Inflammatory macrophage (primary cell): ENCODE data around the gene PLXNA4.

Source experiments
- DNase-seq, 2 donors: peaks; one replicate each; pipeline ENCODE4 v3.0.0-alpha.2; 2020 to 2022

Gene PLXNA4

GRCh38 chr7:132256721-132257212 lies 319.5 kb downstream of the PLXNA4 start:
- DNase-seq: no peak

- DNase-seq: no peak
Measured at GRCh38 chr7:132255898-132256297, 320.4 kb downstream of the PLXNA4 start.

GRCh38 chr7:132255115-132255797 lies 321.0 kb downstream of the PLXNA4 start:
- DNase-seq: no peak

DNA sequence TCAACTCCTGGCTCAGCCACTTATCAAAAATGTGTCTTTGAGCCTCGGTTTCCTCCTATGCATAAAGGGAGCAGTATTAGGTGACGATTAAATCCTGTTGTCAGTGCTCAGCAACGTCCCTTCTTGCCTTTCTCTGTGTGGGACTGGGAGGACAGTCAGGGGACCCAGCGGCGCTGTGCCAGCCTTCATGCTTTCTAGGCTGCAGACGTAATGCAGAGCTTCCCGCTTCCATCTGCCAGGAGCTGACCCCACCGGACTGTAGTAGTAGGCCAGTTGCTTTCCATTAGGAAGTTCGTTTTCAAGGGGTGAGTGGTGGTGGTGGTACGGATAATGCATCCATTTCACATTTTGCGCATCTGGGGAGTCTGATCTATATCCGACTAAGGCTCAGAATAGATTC lies 321.8 kb downstream of the PLXNA4 start:
- no peak for DNase-seq

- DNase-seq: no peak
Measured at GRCh38 chr7:132252793-132253100, 323.5 kb downstream of the PLXNA4 start.

DNA sequence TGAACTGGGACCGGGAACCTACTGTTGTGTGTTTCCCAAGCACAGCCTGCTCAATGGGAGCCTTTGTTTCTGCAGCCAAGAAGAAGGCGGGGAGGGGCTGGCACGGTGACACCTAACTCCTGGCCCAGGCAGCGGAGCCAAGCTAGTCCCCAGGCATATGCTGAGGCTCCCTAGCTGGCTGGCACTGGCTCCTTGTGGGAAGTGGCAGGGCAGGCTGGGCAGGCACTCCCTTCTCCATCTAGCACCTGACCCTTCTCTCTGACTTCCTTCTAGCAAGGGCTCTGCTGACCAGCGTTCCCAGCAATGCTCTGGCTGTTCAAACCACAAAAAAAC lies 325.0 kb downstream of the PLXNA4 start:
- DNase-seq: no peak

GRCh38 chr7:132250480-132251326 lies 325.6 kb downstream of the PLXNA4 start:
- DNase-seq: no peak

DNA sequence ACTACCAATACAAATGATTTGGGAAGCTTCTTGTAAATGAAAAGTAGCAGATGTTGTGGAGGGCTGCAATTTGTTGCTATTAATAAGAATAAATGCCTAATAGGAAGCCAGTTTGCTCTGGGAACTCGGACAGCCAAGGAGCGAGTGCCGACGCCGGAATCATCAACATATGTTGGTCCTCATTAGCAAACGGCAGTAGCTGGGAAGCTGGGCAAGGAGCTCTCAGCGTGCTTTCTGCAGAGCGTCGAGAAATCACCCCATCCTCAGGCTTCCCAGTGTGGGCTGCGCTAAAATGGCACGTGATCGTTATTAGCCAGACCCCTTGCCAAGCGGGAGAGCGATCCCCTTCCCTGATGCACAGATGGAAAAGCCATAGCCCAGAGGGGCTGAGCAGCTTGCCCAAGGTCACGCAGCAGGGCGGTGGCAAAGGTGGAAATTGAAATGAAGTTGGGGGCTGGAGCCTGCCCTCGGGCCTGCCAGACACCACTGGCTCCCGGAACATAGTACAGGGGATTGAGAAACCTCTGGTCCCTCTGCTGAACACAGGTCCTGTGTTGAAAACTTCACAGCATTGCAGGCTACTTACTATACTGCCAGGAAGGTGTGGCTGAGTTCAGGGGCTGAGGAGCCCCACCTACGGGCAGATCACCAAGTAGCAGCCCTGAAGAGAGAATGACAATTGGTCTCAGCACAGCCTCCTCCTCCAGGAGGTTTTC lies 326.9 kb downstream of the PLXNA4 start:
- DNase-seq: no peak

DNA sequence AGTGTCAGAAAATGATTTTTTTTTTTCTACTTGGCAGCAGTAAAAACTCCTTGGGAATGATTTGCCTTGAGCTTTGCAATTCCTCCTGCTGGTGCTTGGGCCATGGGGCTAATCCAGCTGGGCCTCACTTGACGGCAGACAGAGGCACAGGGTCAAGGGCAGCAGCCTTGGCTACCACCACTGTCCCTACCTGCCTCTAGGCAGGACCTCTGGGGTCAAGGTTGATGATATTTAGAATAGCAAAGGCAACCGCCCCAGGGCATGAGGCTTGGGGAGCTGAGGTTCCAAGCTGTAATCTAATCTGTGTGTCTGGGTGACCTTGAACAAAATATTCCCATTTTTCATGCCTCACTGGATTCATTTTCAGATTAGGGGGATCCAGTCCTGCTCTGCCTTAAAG lies 327.4 kb downstream of the PLXNA4 start:
- no peak for DNase-seq

DNA sequence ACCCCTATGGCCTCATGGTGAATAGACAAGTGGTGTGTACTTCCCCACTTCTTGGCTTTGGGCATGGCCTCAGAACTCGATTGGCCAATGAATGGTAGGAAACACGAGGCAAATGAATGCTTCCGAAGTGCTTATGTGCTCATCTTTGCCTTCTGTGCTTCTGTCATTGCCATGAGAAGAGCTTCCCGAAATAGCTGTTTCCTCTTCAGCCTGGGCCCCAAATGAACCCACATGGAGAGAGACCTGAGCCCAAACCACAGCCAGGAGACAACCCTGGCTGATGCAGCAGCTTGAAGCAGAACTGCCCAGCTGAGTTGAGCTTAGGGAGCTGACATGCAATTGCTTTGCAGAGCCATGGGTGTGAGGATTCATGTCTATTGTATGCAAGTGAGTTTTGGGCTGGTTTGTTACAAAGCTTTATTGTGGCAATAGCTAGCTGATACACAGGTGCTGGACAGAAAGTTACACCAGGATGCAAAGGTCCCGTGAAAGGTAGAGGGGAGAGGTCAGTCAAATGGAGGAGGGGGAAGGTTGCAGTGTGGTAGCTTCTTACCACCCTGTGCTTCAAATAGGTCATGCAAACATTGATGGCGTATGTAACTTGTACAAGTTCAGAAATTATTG lies 328.2 kb downstream of the PLXNA4 start:
- DNase-seq: no peak

DNA sequence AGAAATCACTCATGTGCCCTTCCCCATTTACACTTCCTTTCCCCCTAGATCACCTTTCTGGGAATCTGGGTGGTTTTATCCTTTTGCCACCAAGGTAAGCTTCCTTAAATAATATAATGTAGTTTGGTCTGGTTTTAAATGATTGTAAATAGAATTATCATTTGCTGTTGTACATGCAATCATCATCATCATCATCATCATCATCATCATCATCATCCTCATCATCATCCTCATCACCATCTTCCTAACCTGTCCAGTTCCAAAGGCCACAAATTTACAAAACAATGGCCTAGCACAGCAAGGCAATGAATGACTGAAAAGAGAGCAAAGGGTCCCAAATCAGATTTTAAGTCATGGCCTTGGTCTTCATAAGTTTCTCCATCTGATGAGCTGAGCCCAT lies 329.7 kb downstream of the PLXNA4 start:
- no peak for DNase-seq

- no peak for DNase-seq
Measured at GRCh38 chr7:132245539-132245938, 330.7 kb downstream of the PLXNA4 start.

DNA sequence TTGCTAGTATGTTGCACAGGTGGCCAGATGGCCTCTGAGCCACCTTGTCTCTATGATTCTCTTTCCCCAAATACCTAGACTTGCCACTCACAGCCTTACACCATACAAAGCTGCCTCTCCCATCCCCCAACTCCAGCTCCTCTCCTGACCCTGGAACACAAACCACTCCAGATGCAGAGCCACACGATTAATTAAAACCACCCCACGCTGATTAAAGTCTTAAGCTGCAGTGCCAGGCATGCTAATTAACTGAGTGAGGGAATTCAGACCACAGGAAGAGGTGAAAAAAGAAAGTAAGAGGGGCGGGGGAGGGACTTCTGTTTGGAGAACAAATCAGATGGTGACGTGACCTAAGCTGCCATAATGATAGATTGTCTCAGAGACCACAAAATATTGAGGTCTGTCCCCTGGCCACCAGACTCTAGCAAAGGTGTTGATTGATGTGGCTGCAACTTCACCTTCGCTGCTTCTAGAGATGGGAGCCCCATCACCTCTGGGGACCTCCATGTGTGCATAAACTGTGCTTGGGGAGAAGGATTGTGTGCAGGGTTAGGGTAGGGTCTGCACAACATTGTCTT lies 331.3 kb downstream of the PLXNA4 start:
- DNase-seq: no peak

- DNase-seq: no peak
Measured at GRCh38 chr7:132243463-132243862, 332.8 kb downstream of the PLXNA4 start.

DNA sequence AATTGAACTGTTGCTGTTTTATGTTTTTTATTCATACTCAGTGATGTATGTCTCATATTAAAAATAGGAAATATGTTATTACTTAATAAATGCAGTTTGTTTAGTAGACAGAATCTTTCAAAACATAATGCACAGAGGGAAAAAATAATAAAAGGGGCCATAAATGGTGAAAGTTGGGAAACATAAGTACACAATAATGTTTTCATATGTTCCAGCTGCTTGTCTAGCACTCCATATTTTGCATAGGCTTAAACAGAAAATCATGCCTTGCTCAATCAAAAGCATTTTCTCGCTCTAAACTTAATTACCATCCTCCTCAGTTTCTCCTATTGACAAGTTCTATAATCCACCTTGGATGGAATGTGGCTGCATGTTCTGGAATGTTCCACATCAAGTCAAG lies 333.2 kb downstream of the PLXNA4 start:
- no peak for DNase-seq

DNA sequence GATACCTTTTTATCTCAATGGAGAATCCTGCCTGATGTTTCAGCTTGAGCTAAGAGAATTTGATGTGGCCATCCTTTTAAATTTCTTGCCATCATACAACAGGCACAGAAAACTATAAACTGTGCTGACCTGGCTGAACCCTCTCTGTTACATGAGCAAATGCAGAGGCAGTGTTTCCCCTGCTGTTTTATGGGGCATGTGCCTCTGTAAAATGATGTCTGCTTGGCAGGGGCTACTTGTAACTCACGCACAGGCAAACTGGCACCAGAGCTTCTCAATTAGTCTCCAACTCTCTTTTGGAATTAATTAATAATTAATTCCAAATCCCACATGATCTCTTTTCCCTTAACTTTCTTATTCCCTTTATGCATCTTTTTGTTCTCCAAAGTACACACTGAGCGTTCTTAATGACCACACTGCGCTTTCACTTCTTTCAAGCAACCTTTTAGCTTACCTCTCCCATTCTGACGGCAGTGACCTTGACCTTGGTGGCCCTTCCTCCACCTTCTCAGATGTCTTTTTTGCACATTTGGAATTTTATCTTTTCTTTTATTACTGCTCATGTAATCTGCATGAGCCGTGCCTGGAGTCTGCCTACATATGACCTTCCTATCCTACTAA lies 334.0 kb downstream of the PLXNA4 start:
- no peak for DNase-seq

- no peak for DNase-seq
Measured at GRCh38 chr7:132240821-132241422, 335.3 kb downstream of the PLXNA4 start.

- DNase-seq: no peak
Measured at GRCh38 chr7:132240262-132240661, 336.0 kb downstream of the PLXNA4 start.

GRCh38 chr7:132239422-132239994 lies 336.8 kb downstream of the PLXNA4 start:
- no peak for DNase-seq

DNA sequence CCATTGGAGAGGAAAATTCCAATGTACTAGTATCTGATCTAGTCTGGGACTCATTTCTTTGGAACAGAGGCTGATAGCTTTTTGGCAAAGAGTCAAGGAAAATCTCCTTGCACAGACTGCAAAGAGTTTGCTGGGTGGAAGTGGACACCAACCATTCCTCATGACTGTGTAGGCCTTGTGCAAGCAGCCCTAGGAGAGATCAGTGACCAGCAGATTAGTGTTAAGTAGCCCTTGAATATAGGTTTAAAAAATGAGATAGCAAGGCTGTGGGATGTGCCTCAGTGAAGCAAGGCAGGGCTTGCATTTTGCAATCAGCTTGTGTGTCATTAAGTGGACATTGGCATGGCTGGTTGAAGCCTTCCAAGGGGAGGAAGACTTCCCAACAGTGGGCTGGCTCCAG lies 341.6 kb downstream of the PLXNA4 start:
- DNase-seq: no peak

- DNase-seq: no peak
Measured at GRCh38 chr7:132232406-132232805, 343.9 kb downstream of the PLXNA4 start.

DNA sequence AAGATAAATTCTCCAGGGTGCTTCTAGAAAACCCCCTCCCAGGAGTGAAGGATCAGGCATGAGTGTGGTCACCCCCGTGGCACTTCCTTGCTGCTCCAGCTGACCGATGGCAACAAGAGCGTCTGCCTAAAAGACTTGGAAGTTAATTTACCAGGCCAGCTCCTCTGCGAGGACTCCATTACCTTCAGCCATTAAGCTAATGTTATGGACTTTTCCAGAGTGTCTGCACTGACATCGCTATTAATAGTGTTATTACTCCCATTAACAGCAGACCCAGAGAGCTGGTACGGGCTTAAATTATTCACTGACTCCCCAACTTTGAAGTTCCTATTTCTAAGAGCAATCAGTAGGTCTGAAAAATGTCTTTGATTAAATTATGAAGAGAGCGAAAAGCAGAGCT lies 345.8 kb downstream of the PLXNA4 start:
- no peak for DNase-seq
